DLD1 (cell line): ENCODE data around the gene TMEM245.

Experiments used
- in situ Hi-C: cut with HindIII; loops from 2 replicates; pipeline ENCODE4 v1.10.0; 2017; ENCODE audit warnings: low sequenced_read_pairs

Gene TMEM245

GRCh38 chr9:109107402-109108240, 12.1 kb downstream of the TMEM245 start:
- in situ Hi-C loops, result no loop called here

GRCh38 chr9:109101810-109102209, 17.9 kb downstream of the TMEM245 start:
- in situ Hi-C loops, result no loop called here

DNA sequence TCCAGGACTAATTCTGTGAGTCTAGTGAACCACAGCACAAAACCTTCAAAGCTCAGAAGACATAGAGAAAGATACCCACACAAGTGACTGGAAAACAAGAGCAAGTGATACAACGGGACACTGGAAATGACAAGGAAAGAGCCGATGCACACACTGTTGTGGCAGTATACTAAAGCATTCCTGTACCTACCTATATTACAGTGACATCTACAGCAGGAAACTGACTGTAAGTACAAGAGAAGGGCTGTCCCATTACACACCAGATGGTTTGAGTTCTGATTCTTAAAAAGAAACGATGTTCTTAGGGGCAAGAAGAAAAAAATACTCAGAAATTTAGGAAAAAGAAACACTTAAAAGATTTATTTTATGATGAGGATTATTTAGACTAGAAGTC, 18.5 kb downstream of the TMEM245 start:
- in situ Hi-C loops, result no loop called here

- in situ Hi-C loops, result no loop called here
Measured at GRCh38 chr9:109100543-109101201, 19.1 kb downstream of the TMEM245 start.

- in situ Hi-C loops, result no loop called here
Measured at GRCh38 chr9:109098960-109099308, 20.8 kb downstream of the TMEM245 start.

- in situ Hi-C loops, result no loop called here
Measured at GRCh38 chr9:109098171-109098959, 21.4 kb downstream of the TMEM245 start.

- in situ Hi-C loops, result no loop called here
Measured at GRCh38 chr9:109097146-109097545, 22.6 kb downstream of the TMEM245 start.

DNA sequence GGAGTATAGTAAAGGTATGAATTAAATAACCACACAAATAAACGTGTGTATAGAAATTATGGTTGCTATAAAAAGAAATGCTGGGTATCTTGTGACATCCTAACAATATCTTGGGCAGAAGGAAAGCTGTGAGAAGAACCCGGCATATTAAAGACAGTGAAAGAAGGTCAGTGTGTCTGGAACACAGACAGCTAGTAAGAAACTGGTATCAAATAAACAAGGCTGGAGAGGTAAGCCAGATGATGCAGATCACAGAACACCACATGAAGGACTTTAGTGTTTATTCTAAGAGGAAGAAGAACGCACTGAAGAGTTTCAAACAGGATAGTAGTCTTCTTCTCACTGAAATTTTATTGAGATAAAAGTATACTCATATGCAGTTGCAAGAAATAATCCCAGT, 24.4 kb downstream of the TMEM245 start:
- in situ Hi-C loops, result no loop called here

DNA sequence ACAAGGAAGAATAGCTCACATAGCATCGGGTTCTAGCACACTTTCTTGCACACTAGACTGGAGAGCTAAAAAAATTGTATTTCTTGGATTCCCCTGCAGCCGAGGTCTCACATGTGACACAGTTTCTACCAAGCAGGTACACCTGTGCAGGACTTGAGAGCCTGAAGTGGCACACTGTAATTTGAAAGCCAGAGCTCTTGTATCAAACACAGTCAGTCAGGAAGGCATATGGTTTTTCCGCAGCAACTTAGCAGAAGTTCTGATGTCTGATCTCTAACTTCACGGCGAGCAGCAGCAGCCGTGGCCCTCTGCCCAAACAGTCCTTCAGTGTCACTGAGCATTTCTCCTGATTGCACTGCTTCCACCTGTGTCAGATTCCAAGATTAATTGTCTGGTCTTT, 25.5 kb downstream of the TMEM245 start:
- in situ Hi-C loops, result no loop called here

GRCh38 chr9:109092587-109092986, 27.2 kb downstream of the TMEM245 start:
- in situ Hi-C loops, result no loop called here

GRCh38 chr9:109092051-109092580, 27.6 kb downstream of the TMEM245 start:
- in situ Hi-C loops, result no loop called here

DNA sequence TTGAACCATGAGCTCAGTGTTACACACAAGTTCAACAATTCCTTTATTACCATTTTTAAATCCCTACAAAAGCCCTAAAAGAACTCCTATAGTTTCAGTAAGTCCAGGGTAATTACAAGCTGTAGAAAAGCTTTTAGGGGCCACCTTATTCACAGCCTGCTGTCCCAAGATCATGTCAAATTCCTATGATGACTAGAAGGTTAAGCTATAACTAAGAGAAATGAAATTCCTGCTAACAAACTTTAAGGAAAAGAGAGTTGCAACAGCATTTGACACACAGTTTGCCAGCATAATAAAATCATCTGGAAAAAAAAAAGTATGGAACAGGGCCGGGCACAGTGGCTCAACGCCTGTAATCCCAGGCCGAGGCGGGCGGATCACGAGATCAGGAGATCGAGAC, 31.5 kb downstream of the TMEM245 start:
- in situ Hi-C loops, result no loop called here

DNA sequence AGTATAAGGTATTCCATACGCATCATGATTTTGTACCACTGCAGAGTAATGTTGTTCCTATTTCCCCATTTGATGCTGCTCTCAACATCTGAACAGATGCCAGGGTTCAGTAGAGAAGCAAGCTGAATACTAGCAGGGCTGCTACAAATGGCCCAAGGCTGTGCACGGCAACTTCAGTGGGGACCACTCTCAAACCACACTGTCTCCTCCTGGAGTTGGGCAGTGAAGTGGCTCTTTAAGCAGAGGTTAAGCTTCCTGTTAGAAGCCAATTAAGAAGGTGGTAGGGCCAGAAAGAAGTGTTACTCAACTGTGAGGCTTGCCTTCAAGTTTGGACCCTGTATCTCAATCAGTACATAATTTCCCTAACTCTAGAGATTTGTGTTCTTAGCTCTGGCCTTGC, 32.0 kb downstream of the TMEM245 start:
- in situ Hi-C loops, result no loop called here

- in situ Hi-C loops, result no loop called here
Measured at GRCh38 chr9:109086221-109086620, 33.5 kb downstream of the TMEM245 start.

GRCh38 chr9:109085510-109085909, 34.2 kb downstream of the TMEM245 start:
- in situ Hi-C loops, result no loop called here

GRCh38 chr9:109083813-109084405, 35.8 kb downstream of the TMEM245 start:
- in situ Hi-C loops, result no loop called here

- in situ Hi-C loops, result no loop called here
Measured at GRCh38 chr9:109083141-109083540, 36.6 kb downstream of the TMEM245 start.

DNA sequence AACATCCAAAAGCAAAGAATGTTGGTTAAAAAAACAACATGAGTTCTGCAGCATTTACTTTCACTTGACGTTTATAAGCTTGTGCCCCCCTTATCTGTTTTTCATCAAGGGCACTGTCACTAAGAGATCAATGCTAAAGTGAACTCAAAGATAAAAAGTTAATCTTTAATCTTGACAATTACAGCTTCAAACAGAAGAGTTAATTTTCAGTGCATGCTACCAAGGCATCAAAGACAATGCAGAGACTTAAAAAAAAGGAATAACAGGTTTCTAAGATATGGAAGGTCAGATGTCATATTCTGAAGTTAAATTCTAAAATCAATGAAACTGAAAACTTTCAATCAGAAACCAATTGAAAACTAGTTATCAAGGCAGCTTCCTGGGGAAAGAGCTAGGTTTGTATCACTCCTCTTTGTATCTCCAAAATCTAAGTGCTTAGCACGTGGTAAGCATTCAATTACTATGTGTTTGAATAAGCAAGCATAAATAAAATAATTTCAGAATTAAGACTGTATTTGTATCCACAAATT, 37.6 kb downstream of the TMEM245 start:
- in situ Hi-C loops, result no loop called here

DNA sequence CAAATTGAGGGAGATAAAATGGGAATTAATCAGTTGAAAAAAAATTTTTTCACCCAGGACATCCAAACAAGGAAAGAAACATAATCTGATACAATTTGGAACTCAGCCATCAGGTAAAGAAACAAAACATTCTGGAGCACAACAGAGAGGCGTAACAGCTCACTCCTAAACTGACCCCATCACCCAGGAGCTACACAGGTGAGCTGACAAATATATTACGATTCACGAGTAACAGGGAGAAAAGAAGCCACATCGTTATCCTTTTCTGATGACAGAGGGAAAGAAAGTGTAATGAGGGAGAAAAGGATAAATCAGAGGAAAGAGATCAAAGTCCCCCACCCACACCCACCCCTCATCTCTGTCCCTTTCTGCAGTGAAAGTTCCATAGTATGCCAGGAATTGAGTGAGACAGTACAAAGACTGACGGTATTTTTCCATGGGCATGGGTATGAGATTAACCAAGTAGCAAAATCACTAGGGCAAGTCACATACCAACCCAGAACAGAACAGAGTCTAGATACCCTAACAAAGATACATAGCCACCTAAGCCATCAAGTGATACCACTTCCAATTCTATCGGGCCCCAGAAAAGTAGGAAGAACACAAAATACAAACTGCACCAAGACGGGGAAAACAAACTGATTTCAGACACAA, 45.4 kb downstream of the TMEM245 start:
- in situ Hi-C loops, result no loop called here

DNA sequence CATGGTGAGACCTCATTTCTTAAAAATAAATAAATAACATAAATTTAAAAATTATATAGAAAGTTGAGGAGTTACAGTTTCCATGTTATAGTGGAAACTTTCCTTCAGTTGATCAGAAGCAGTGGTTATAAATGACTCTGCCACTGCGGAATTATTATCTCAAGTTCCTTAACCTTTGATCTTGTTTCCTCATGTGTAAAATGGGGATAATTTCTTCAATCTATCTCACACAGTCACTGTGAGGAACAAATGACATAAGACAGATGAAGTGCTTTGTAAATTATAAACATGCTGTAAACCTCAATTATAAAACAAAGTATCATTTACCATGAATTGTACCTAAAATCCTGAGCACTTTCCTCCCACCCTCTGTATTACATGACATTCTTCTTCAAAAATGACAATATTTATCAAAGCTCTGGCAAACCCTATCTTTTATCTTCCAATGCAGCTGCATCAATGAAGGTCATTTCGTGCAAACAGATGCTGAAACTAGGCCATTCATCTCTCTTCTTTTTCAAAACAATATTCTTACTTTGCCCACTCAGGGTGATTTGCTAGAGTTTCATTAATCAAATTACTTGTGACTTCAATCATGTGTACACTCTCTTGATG, 46.8 kb downstream of the TMEM245 start:
- in situ Hi-C loops, result no loop called here
